Measurements from ENCODE around the gene ZBTB16.

ZBTB16 gene

GRCh38 chr11:114059278-114059983 lies at the start of gene ZBTB16:
TSS of gene ZBTB16 (plus strand) at chr11:114059711. CDS start at chr11:114063301, 3,590 bp downstream.
- peak; percentile 45 for DNase-seq

- DNase-seq, result no peak
Observed at GRCh38 chr11:114010931-114011330, 48.6 kb upstream of the ZBTB16 start.

GRCh38 chr11:114011443-114011842 lies 48.1 kb upstream of the ZBTB16 start:
- DNase-seq, result no peak

- no peak for DNase-seq
Observed at GRCh38 chr11:114015117-114015516, 44.4 kb upstream of the ZBTB16 start.

GRCh38 chr11:114016986-114017385 lies 42.5 kb upstream of the ZBTB16 start:
- DNase-seq, result no peak

- DNase-seq, result no peak
Observed at GRCh38 chr11:114017723-114018122, 41.8 kb upstream of the ZBTB16 start.

- DNase-seq, result peak; percentile 53
Observed at GRCh38 chr11:114019046-114019445, 40.5 kb upstream of the ZBTB16 start.

- DNase-seq, result no peak
Observed at GRCh38 chr11:114019574-114019973, 39.9 kb upstream of the ZBTB16 start.

GRCh38 chr11:114025329-114025907 lies 34.1 kb upstream of the ZBTB16 start:
- DNase-seq, result no peak

- DNase-seq, result no peak
Observed at GRCh38 chr11:114026355-114026754, 33.2 kb upstream of the ZBTB16 start.

GRCh38 chr11:114027391-114027790 lies 32.1 kb upstream of the ZBTB16 start:
- no peak for DNase-seq

GRCh38 chr11:114027926-114028325 lies 31.6 kb upstream of the ZBTB16 start:
- no peak for DNase-seq

- DNase-seq, result no peak
Observed at GRCh38 chr11:114031246-114031966, 28.1 kb upstream of the ZBTB16 start.

GRCh38 chr11:114031967-114032320 lies 27.6 kb upstream of the ZBTB16 start:
- no peak for DNase-seq

- DNase-seq, result no peak
Observed at GRCh38 chr11:114033066-114033465, 26.4 kb upstream of the ZBTB16 start.

- no peak for DNase-seq
Observed at GRCh38 chr11:114033572-114033971, 25.9 kb upstream of the ZBTB16 start.

GRCh38 chr11:114034956-114035355 lies 24.6 kb upstream of the ZBTB16 start:
- DNase-seq, result no peak

GRCh38 chr11:114036147-114036811 lies 23.2 kb upstream of the ZBTB16 start:
- DNase-seq, result peak; percentile 43

- DNase-seq, result no peak
Observed at GRCh38 chr11:114036958-114037357, 22.6 kb upstream of the ZBTB16 start.

GRCh38 chr11:114039551-114039950 lies 20.0 kb upstream of the ZBTB16 start:
- DNase-seq, result no peak

- DNase-seq, result no peak
Observed at GRCh38 chr11:114040706-114041211, 18.8 kb upstream of the ZBTB16 start.

GRCh38 chr11:114042234-114042633 lies 17.3 kb upstream of the ZBTB16 start:
- DNase-seq, result no peak

All from DMS79 (cell line).